Measurements from ENCODE around the gene CCDC152.

CCDC152 gene

GRCh38 chr5:42740920-42741319 is 15.7 kb upstream of the CCDC152 start:
- Histone ChIP-seq H3K9me2 (replicated peaks; ENCODE audit: low read depth, low read length) (no peaks in the 10 kb centered on the region), H3K27me3 (ENCODE audit: insufficient read depth, low read length, poor library complexity, severe bottlenecking) (no peaks in the 10 kb centered on the region), H3K4me3 (ENCODE audit: low read length, poor library complexity, severe bottlenecking) (no peak overlapping the region), H3K9ac (ENCODE audit: low read depth, low read length, poor library complexity, severe bottlenecking) (no peak overlapping the region), H2AFZ (ENCODE audit: low read length) (no peak overlapping the region), H3K36me3 (ENCODE audit: insufficient read depth, low read length) (no peaks in the 10 kb centered on the region), H3K4me2 (ENCODE audit: low read depth, low read length, poor library complexity, severe bottlenecking) (no peak overlapping the region), H3K4me1 (ENCODE audit: insufficient read depth, low read length, poor library complexity, severe bottlenecking) (no peaks in the 10 kb centered on the region), H4K20me1 (ENCODE audit: insufficient read depth, low read length, poor library complexity, severe bottlenecking) (no peaks in the 10 kb centered on the region), H3K79me2 (ENCODE audit: insufficient read depth, low read length) (no peaks in the 10 kb centered on the region), H3K9me3 (ENCODE audit: insufficient read depth, low read depth, low read length) (no peaks in the 10 kb centered on the region), H3F3A (ENCODE audit: low read depth) (no peaks in the 10 kb centered on the region)
- no peak for TF ChIP-seq CTCF (conservative IDR thresholded peaks at IDR 0.05; ENCODE audit: low read length)
- no peak for TF ChIP-seq EZH2phosphoT487 (IDR thresholded peaks at IDR 0.05; ENCODE audit: borderline replicate concordance)

GRCh38 chr5:42745426-42745825 is 11.2 kb upstream of the CCDC152 start:
- no peak overlapping the region for H3K9ac ChIP-seq (ENCODE audit: low read depth, low read length, poor library complexity, severe bottlenecking)
- no peaks in the 10 kb centered on the region for H3K79me2 ChIP-seq (ENCODE audit: insufficient read depth, low read length)
- no peaks in the 10 kb centered on the region for H3K9me3 ChIP-seq (ENCODE audit: insufficient read depth, low read depth, low read length)
- H3K4me1 ChIP-seq (ENCODE audit: insufficient read depth, low read length, poor library complexity, severe bottlenecking) = peaks cover 19% of the 10 kb centered on the region
- no peaks in the 10 kb centered on the region for H3K27me3 ChIP-seq (ENCODE audit: insufficient read depth, low read length, poor library complexity, severe bottlenecking)
- no peak overlapping the region for H2AFZ ChIP-seq (ENCODE audit: low read length)
- H3K4me2 ChIP-seq (ENCODE audit: low read depth, low read length, poor library complexity, severe bottlenecking) = no peak overlapping the region
- no peak overlapping the region for H3K4me3 ChIP-seq (ENCODE audit: low read length, poor library complexity, severe bottlenecking)
- H3K36me3 ChIP-seq (ENCODE audit: insufficient read depth, low read length) = no peaks in the 10 kb centered on the region
- H3K9me2 ChIP-seq (replicated peaks; ENCODE audit: low read depth, low read length) = no peaks in the 10 kb centered on the region
- H4K20me1 ChIP-seq (ENCODE audit: insufficient read depth, low read length, poor library complexity, severe bottlenecking) = no peaks in the 10 kb centered on the region
- H3F3A ChIP-seq (ENCODE audit: low read depth) = no peaks in the 10 kb centered on the region
- TF ChIP-seq EZH2phosphoT487 (IDR thresholded peaks at IDR 0.05; ENCODE audit: borderline replicate concordance) (no peak), CTCF (conservative IDR thresholded peaks at IDR 0.05; ENCODE audit: low read length) (peak; percentile 81)

- H3K27me3 ChIP-seq (ENCODE audit: insufficient read depth, low read length, poor library complexity, severe bottlenecking) = no peaks in the 10 kb centered on the region
- no peaks in the 10 kb centered on the region for H4K20me1 ChIP-seq (ENCODE audit: insufficient read depth, low read length, poor library complexity, severe bottlenecking)
- no peak overlapping the region for H3K9ac ChIP-seq (ENCODE audit: low read depth, low read length, poor library complexity, severe bottlenecking)
- H2AFZ ChIP-seq (ENCODE audit: low read length) = no peak overlapping the region
- no peaks in the 10 kb centered on the region for H3K9me3 ChIP-seq (ENCODE audit: insufficient read depth, low read depth, low read length)
- no peaks in the 10 kb centered on the region for H3F3A ChIP-seq (ENCODE audit: low read depth)
- H3K4me2 ChIP-seq (ENCODE audit: low read depth, low read length, poor library complexity, severe bottlenecking) = no peak overlapping the region
- H3K36me3 ChIP-seq (ENCODE audit: insufficient read depth, low read length) = no peaks in the 10 kb centered on the region
- H3K9me2 ChIP-seq (replicated peaks; ENCODE audit: low read depth, low read length) = no peaks in the 10 kb centered on the region
- no peaks in the 10 kb centered on the region for H3K79me2 ChIP-seq (ENCODE audit: insufficient read depth, low read length)
- TF ChIP-seq CTCF (conservative IDR thresholded peaks at IDR 0.05; ENCODE audit: low read length) = no peak
- TF ChIP-seq EZH2phosphoT487 (IDR thresholded peaks at IDR 0.05; ENCODE audit: borderline replicate concordance) = no peak
- H3K4me3 ChIP-seq (ENCODE audit: low read length, poor library complexity, severe bottlenecking) = no peak overlapping the region
- peaks cover 19% of the 10 kb centered on the region for H3K4me1 ChIP-seq (ENCODE audit: insufficient read depth, low read length, poor library complexity, severe bottlenecking)
Observed at GRCh38 chr5:42745856-42746255, 10.8 kb upstream of the CCDC152 start.
